ENCODE data around the gene ZNF407.

The ZNF407 gene

GRCh38 chr18:75000920-75001319, 403.2 kb downstream of the ZNF407 start:
- Histone ChIP-seq H3K4me3 (ENCODE audit: low read depth, low read length) (no peak overlapping the region), H3K27ac (ENCODE audit: extremely low read depth, low read depth, low read length) (no peak overlapping the region), H3K9me3 (ENCODE audit: control insufficient read depth, insufficient read depth, low read depth, low read length) (no peaks in the 10 kb centered on the region), H3K4me1 (ENCODE audit: control insufficient read depth, insufficient read depth, low read length) (peaks cover 15% of the 10 kb centered on the region), H3K36me3 (ENCODE audit: control insufficient read depth in 2 of 2, insufficient read depth in 1 of 2, low read length in 2 of 2) (no peaks in the 10 kb centered on the region)
- ChIA-PET POLR2A (no interaction called here), CTCF (interaction anchor here (0.6 kb wide), 1 partner anchor 151 kb away, joined by 3 read pairs; no protein-coding TSS in a partner anchor)
- no peak for TF ChIP-seq BCL6B (tag by site-specific recombination; IDR thresholded peaks at IDR 0.05)
- TF ChIP-seq ZNF530 (tag by site-specific recombination; IDR thresholded peaks at IDR 0.05; ENCODE audit: low read depth) = no peak
- no peak for TF ChIP-seq ZNF600 (tag by site-specific recombination; IDR thresholded peaks at IDR 0.05)
- no peak for TF ChIP-seq ZNF426 (tag by site-specific recombination; IDR thresholded peaks at IDR 0.05)
- no peak for TF ChIP-seq ZNF174 (tag by site-specific recombination; IDR thresholded peaks at IDR 0.05)
- no peak for TF ChIP-seq ZNF514 (tag by site-specific recombination; IDR thresholded peaks at IDR 0.05)
- TF ChIP-seq, protein P1, sequence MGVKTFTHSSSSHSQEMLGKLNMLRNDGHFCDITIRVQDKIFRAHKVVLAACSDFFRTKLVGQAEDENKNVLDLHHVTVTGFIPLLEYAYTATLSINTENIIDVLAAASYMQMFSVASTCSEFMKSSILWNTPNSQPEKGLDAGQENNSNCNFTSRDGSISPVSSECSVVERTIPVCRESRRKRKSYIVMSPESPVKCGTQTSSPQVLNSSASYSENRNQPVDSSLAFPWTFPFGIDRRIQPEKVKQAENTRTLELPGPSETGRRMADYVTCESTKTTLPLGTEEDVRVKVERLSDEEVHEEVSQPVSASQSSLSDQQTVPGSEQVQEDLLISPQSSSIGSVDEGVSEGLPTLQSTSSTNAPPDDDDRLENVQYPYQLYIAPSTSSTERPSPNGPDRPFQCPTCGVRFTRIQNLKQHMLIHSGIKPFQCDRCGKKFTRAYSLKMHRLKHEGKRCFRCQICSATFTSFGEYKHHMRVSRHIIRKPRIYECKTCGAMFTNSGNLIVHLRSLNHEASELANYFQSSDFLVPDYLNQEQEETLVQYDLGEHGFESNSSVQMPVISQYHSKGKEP (tag by site-specific recombination; IDR thresholded peaks at IDR 0.05) = no peak
- TF ChIP-seq TCF7L2 (IDR thresholded peaks at IDR 0.05; ENCODE audit: borderline replicate concordance, low read depth, low read length) = peak; percentile 71; the same call in 1 of the 2 replicates

GRCh38 chr18:75003039-75003438, 405.4 kb downstream of the ZNF407 start:
- TF ChIP-seq ZNF76 (tag by site-specific recombination; IDR thresholded peaks at IDR 0.05; ENCODE audit: borderline replicate concordance, low read depth) (no peak), ZNF610 (tag by site-specific recombination; IDR thresholded peaks at IDR 0.05; ENCODE audit: borderline replicate concordance) (no peak), HOXC10 (CRISPR knock-in tag; IDR thresholded peaks at IDR 0.05) (no peak), ZNF146 (tag by site-specific recombination; IDR thresholded peaks at IDR 0.05) (no peak)
- no peaks in the 10 kb centered on the region for H3K36me3 ChIP-seq (ENCODE audit: control insufficient read depth in 2 of 2, insufficient read depth in 1 of 2, low read length in 2 of 2)
- POLR2A ChIA-PET = no interaction called here
- CTCF ChIA-PET = interaction anchor here (1.1 kb wide), 1 partner anchor 39 kb away, joined by 3 read pairs; no protein-coding TSS in a partner anchor
- peaks cover 6% of the 10 kb centered on the region; the same call in 1 of the 2 replicates for H3K4me1 ChIP-seq (ENCODE audit: control insufficient read depth, insufficient read depth, low read length)
- no peak overlapping the region for H3K4me3 ChIP-seq (ENCODE audit: low read depth, low read length)
- H3K9me3 ChIP-seq (ENCODE audit: control insufficient read depth, insufficient read depth, low read depth, low read length) = no peaks in the 10 kb centered on the region
- no peak overlapping the region for H3K27ac ChIP-seq (ENCODE audit: extremely low read depth, low read depth, low read length)

DNA sequence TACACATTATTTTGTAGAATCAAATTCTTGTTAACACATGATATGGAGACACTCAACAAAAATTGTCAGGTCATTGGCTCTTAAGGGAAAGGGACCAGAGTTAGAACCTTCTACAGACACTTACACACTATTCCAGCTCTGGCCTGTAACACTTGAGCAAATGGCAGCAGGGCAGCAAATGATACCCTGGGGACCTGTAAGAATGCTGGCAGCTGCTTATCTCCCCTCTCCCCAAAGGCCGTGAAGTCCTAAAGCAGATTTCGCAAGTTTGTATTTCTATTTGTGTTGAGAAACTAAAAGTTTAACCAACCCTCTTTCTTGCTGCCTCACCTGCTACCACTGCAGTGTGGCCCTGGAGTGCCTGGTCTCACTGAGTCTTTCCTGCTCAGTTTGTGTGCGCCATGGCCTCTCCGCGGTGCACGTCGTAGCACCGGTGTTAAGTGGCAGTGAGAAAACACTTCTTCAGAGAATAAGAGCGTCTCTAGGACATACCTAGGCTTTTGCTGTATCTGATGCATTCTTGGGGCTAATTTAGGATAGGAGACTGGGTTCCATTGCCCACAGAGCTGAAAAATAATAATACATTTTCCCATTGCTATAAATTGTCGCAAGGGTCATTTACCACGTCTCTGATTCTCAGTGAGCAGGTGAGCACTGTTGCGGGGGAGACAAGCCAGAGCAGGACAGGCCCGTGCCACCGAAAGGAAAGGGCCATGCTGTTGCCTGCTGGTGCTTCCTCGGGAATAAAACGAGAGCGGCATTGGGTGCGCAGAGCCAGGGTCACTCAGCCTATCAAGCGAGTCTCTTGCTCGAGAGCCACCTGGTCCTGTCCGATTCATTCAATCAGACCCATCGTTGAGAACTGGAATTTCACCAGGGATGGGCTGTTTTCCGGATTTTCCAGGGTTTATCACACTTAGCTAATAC, 406.4 kb downstream of the ZNF407 start:
- ChIA-PET CTCF (interaction anchor here (1.1 kb wide), 1 partner anchor 38 kb away, joined by 3 read pairs; no protein-coding TSS in a partner anchor), POLR2A (no interaction called here)
- Histone ChIP-seq H3K36me3 (ENCODE audit: control insufficient read depth in 2 of 2, insufficient read depth in 1 of 2, low read length in 2 of 2) (no peaks in the 10 kb centered on the region), H3K9me3 (ENCODE audit: control insufficient read depth, insufficient read depth, low read depth, low read length) (no peaks in the 10 kb centered on the region), H3K4me1 (ENCODE audit: control insufficient read depth, insufficient read depth, low read length) (peaks cover 6% of the 10 kb centered on the region; the same call in 1 of the 2 replicates), H3K4me3 (ENCODE audit: low read depth, low read length) (no peak overlapping the region), H3K27ac (ENCODE audit: extremely low read depth, low read depth, low read length) (0 out of 2 replicates have a peak overlapping the region, but pooled peaks have one; percentile 24)
- no peak for TF ChIP-seq ZNF239 (tag by site-specific recombination; IDR thresholded peaks at IDR 0.05)
- TF ChIP-seq FEZF1 (tag by site-specific recombination; IDR thresholded peaks at IDR 0.05) = peak; percentile 35; the same call in 1 of the 2 replicates
- TF ChIP-seq ZNF777 (tag by site-specific recombination; IDR thresholded peaks at IDR 0.05; ENCODE audit: borderline replicate concordance) = no peak

Data from HEK293 (cell line).